CD1c-positive myeloid dendritic cell (primary cell): ENCODE measurements around the gene SART3.
"Not testable (repeated sequence)": the region's sequence is repeated elsewhere in the genome, so short reads cannot be mapped to it uniquely, and the experiment has no call there.

Experiments used
- DNase-seq: peaks from one replicate; pipeline ENCODE4 v3.0.0-alpha.2; 2016; ENCODE audit errors: extremely low spot score

Gene SART3

GRCh38 chr12:108563136-108563803 lies 2.3 kb upstream of the SART3 start:
- peak; percentile 90 for DNase-seq

- peak; percentile 99 for DNase-seq
These were observed 1.6 kb upstream of the SART3 start, which contains the start of gene ISCU for GRCh38 chr12:108562348-108563135. Gene ISCU, plus strand, starts transcription at chr12:108562596. Its CDS starts 27 bp downstream, at chr12:108562623.

GRCh38 chr12:108561852-108562347 lies 927 bp upstream of the SART3 start:
- DNase-seq = no peak

GRCh38 chr12:108560321-108560721 lies 652 bp downstream of the SART3 start:
- DNase-seq = peak; percentile 42

- no peak for DNase-seq
These were observed 1.2 kb downstream of the SART3 start for GRCh38 chr12:108559748-108560147.

- DNase-seq = no peak
These were observed 1.8 kb downstream of the SART3 start for GRCh38 chr12:108559007-108559655.

- DNase-seq = not testable (repeated sequence)
These were observed 5.6 kb downstream of the SART3 start for GRCh38 chr12:108555383-108555782.

- DNase-seq = no peak
These were observed 7.2 kb downstream of the SART3 start for GRCh38 chr12:108553799-108554198.

GRCh38 chr12:108551535-108551934 lies 9.4 kb downstream of the SART3 start:
- DNase-seq = peak; percentile 14

- DNase-seq = no peak
These were observed 11.9 kb downstream of the SART3 start for GRCh38 chr12:108548954-108549521.

GRCh38 chr12:108547686-108548085 lies 13.3 kb downstream of the SART3 start:
- DNase-seq = peak; percentile 79

GRCh38 chr12:108543652-108544051 lies 17.3 kb downstream of the SART3 start:
- no peak for DNase-seq

GRCh38 chr12:108542320-108542719 lies 18.7 kb downstream of the SART3 start:
- DNase-seq = no peak

- DNase-seq = no peak
These were observed 22.3 kb downstream of the SART3 start for GRCh38 chr12:108538616-108539195.

GRCh38 chr12:108538146-108538545 lies 22.8 kb downstream of the SART3 start:
- no peak for DNase-seq

- DNase-seq = no peak
These were observed 28.8 kb downstream of the SART3 start for GRCh38 chr12:108531929-108532848.

- DNase-seq = no peak
These were observed 30.8 kb downstream of the SART3 start for GRCh38 chr12:108530161-108530560.

GRCh38 chr12:108527166-108527496 lies 33.8 kb downstream of the SART3 start:
- no peak for DNase-seq

- DNase-seq = no peak
These were observed 34.3 kb downstream of the SART3 start for GRCh38 chr12:108526482-108527165.

- DNase-seq = no peak
These were observed 35.3 kb downstream of the SART3 start for GRCh38 chr12:108525681-108526080.
